ENCODE data around the gene FYN.

FYN gene

GRCh38 chr6:111615916-111616612 is 257.2 kb downstream of the FYN start:
- no peak for DNase-seq

- no peak for DNase-seq
Measured at GRCh38 chr6:111614833-111615582, 258.2 kb downstream of the FYN start.

- no peak for DNase-seq
Measured at GRCh38 chr6:111612379-111612778, 260.9 kb downstream of the FYN start.

GRCh38 chr6:111610548-111611172 is 262.6 kb downstream of the FYN start:
- DNase-seq = no peak
